Activated CD4-positive, alpha-beta T cell treated with anti-CD3 and anti-CD28 coated beads, Interleukin-2, amount 50 U/mL, for 16 hours (primary cell): ENCODE measurements around the gene NOD2.

ENCODE experiments used
- DNase-seq: peaks from one replicate; pipeline ENCODE4 v3.0.0-alpha.2; 2020

The NOD2 gene

DNA sequence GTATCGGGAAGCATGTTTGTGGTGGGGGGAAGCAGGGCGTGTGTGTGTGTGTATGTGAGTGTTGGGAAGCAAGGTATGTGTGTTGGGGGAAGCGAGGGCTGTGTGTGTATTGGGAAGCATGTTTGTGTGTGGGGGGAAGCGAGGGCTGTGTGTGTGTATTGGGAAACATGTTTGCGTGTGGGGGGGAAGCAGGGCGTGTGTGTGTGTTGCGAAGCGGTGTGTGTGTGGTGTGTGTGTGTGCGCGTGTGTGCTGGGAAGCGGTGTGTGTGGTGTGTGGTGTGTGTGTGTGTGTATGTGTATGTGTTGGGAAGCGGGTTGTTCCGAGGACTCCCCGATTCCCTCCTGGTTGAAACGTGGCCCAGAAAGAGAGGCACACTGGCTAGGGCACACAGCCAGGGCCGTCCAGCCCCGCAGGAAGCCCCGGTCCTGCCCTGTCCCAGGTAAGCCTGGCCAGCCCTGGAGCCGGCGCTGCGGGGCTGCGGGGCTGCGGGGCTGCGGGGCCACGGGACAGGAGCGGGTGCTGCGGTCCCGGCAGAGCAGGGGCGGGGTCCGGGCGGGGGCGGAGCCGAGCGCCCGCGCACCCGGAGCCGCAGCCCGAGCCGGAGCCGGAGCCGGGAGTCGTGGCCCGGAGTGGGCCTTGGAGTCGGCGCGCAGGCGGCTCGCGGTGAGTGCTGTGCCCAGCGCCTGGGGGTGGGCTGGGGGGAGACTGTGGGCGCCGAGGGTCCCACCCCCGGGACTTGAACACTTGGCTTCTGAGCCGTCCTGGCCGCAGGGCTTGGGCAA, at the start of gene NOD2:
TSS of gene NOD2 (plus strand) at position 608 of the 783 bp plus-strand sequence. CDS start 5,890 bp downstream, outside the sequence.
- DNase-seq, result no peak

DNA sequence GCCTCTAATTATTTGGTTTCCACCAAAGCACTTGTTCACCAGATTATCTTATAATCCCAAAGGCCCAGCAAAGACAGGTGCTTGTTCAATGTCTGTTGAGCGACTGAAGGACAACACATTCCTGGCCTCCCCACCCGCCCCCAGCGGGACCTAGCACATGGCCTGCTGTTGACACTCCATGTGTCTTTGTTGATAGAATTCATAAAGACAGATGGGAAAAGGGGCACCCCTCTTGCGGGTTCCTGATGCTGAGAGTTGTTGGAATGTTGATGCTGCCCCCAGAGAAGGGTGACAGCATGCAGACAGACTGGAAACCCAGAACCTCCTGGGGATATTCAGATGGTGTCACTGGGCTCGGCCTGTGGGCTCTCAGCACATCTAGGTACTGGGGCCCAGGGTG, 49.2 kb upstream of the NOD2 start:
- no peak for DNase-seq

DNA sequence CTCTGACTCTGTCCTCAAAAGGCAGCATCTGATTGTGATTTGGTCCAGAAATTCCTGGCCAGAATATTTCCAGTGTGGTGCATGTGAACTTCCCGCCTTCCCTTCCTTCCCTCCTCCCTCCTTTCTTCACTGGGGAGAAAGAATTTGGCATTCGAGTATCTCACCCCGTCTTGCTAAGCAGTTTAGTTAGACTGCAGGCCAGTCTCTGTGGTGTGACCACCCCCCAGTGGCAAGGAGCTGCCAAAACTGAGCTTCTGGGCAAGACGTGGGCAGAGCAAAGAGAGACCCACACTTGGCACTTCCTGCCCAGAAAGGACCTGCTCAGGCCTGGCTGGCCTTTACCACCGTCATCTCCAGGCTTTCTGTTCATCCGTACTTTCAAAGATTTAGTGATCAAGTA, 48.7 kb upstream of the NOD2 start:
- peak; percentile 10 for DNase-seq

DNA sequence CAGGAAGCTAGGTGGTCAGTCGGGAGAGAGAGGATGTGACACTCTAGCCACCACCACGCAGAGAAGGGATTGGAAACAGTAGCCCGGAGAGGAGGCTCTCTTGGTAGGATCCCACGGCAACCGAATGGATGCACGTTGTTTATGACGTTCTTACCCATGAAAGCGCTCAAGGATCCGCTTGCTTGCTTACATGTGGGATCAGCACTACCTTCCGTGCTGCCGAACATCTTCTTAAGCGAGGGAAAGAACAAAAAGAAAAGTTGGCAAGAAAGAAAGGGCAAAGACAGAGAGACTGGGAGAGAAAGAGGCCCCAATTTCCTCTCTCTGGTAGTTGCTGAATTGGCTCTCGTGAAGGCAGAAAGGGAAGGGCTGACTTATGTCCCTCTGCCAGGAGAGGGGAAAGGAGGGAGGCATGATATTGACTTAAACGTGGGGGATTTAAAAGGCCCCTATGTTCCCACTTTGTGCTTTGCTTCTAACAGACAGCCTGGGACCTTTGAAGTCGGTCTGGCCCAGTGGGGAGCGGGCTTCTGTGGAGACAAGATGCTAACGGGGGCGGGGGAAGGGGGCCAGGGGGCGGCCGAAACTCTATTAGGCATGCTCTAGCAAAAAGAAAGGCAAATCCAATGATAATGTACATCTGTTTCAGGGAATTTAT, 47.7 kb upstream of the NOD2 start:
- DNase-seq, result no peak

DNA sequence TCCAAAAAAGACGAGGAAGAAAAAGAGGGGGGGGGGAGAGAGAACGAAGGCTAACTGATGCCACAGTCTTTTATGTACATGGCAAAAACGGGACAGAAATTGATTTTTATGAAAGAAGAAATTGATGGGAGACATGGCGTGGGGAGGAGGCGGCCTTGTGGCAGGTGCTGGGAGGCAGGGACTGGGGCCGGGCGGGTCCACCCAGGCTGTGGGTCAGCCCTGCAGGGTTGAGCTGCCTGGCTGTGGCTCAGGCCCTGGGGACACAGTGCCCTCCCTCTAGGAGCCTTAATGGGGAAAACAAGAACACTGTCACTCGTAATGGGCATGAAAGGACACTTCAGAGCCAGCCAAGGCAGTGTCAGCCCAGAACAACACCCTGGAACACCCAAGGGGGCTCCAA, 47.1 kb upstream of the NOD2 start:
- DNase-seq, result no peak

DNA sequence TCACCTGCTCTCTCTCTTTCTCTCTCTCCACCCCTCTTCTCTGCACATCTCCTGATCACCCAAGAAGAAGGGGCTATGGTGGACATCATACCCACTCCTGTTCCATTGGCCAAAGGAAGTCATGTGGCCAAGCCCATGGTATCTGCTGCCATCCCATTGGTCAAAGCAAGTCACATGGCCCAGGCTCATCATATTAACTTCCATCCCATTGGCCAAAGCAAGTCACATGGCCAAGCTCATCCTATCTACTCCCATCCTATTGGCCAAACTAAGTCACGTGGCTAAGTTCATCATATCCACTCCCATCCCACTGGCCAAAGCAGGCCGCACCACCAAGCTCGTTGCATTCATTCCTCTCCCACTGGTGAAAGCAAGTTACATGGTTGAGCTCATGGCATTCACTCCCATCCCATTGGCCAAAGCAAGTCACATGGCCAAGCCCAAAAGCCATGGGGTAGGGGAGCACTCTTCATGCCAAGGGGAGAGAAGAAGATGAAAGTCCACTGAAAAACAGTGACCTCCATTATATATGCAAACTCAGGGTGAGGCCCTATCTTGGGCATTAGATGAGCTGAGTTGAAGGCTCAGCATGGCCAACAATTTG, 41.5 kb upstream of the NOD2 start:
- no peak for DNase-seq

DNA sequence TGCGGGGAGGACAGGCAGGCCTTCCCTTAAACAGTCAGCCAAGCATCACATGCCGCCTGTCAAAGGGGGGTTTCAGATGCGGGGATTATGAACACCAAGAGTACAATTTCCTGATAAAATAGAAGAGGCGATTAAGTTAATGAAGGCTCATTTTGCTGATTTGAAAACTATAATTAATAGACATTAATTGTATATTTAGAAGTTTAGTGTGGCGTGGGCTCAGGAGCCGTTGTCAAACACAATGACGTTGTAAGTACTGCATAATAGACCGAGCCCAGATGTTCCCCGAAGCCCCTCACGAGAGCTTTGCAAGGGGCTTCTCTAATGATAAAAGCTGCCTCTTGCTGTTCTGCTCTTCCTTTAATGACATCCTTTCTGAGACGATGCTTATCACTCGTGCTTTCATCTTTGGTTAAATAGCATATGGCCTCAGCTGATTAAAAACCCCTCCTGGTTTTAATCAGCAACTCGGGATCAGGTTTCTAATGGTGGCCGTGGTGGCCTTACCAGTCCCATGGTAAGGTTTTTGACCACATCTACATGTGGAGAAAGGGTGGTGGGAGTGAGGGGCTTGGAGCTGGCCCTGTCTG, 40.5 kb upstream of the NOD2 start:
- DNase-seq, result no peak

DNA sequence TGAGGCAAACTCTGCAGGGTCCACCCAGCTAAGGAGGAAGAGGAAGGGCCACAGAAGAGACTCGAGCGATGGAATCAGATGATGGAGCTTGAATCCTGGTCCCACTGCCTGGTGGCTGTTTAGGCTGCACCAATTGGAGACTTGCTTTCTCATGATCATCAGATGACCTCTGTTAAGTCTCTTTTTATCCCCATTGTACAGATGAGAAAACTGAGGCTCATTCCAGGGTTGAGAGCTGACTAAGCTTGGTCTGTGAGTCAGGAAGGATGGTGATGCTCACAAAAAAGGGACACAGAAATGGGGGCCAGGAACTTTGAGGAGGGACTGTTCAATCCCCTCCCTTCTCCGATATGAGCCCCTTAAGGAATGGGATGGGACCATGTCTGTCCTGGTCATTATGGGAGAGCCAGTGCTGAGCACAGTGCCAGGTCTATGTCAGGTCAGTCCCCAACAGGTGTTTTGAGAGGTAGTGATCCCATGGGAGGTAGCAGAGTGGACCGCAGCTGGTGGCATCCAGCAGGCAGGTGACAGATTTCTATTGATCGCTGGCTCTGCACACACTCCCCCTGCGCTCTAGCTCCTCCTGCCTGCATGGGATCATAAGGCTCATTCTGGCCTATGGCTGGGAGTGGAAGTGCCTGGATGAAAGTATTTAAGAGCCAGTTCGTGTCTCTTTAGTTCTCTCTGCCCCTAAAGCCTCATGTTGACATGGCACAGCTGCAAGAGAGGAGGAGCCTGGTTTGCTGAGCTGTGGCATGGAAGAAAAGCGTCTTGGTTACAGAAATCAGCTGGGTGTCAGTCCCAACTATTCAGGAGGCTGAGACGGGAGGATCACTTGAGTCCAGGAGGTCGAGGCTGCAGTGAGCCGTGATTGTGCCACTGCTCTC, 39.5 kb upstream of the NOD2 start:
- DNase-seq, result no peak

DNA sequence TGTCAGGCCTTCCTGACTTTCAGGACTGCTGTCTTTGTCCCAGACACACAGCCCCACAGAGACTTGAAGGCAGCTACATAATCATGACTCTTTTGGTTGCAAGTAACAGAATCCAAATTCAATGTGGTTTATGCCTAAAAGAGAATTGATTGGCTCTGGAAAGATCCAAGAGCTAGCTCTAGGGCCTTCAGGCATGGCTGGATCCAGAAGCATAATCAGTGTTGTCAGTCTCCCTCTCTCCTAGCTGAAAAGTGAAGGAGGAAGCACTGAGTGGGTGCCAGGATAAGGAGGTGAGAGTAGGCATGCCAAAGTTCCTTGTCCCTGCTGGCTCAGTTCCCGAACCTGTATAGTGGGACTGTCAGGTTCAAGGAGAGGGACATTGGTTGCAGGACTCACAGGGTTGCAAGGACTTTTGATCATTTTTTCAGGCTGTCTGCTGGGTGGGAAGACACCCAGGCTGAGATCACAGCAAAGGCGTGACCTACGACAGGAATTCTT, 37.8 kb upstream of the NOD2 start:
- no peak for DNase-seq

DNA sequence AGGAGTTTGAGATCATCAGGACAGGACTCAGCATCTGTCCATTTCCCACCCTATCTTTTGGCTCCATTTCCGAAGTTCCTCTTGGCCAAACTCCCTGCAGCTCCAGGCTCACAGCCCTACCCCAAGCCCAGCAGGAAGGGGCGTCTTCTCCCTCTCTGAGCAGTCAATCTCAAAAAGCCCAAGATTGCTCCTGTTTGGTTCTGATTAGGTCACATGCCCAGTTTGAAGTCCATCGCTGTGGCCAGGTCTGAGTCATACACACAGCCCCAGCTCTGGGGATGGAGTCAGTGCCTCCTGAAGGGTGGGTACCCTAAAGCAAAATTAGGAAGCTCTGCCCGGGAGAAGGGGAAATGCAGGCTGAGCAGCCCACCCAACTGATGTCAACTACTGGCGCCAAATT, 36.2 kb upstream of the NOD2 start:
- no peak for DNase-seq

DNA sequence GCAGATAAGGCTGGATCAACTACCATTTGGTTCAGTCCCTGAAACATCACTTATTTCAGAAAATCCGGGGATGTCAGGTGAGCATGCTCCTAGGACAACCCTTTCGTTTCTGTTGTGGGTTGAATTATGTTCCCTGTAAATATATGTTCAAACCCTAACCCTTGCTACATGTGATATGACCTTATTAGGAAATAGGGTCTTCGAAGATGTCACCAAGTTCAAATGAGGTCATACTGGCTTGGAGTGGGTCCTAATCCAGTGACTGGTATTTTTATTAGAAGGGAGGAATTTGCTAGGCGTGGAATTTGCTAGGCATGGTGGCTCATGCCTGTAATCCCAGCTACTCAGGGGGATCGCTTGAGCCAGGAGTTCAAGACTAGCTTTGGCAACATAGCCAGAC, 33.6 kb upstream of the NOD2 start:
- DNase-seq, result no peak

DNA sequence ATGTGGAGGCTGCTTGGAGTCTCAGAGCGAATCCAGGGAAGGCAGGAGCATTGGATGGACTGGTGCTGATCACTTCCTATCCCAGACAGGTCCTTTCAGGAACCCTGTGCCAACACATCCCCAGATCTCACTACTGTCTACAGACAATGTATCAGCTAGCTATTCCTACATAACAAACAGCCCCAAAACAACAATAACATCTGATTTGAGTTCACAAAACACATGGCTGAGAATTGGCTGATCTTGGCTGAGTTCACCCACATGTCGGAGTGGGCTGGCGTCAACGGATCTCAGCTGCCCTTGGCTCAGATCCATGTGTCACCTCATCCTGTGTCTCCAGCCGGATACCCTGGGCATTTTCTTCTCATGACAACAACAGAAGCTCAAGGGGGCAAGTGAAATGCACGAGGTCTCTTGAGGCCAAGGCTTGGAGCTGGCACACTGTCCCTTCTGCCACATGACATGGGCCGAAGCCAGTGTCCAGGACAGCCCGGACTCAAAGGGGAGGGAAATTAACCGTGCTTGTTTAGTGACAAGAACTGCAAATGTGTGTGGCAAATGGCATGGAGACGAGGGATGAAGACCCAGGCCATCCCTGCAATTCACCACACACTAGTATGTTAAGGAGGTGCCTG, 31.0 kb upstream of the NOD2 start:
- DNase-seq, result no peak

DNA sequence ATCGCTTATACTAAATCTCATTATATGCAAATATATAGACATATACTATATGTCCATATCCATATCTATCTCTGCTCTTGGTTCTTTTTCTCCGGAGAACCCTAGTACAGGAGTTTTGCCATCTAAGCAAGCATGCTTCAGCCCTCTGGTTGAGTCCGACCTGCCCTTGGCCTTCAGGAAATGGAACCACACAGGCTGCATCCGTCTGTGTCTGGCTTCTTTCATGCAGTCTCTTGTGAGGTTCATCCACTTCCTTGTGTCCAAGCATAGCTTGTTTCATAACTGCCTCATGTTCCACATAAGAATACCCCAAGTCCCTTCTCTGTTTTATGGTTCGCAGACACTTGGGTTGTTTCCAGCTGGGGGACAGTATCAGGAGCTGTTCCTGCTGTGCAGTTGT, 29.1 kb upstream of the NOD2 start:
- DNase-seq, result no peak

DNA sequence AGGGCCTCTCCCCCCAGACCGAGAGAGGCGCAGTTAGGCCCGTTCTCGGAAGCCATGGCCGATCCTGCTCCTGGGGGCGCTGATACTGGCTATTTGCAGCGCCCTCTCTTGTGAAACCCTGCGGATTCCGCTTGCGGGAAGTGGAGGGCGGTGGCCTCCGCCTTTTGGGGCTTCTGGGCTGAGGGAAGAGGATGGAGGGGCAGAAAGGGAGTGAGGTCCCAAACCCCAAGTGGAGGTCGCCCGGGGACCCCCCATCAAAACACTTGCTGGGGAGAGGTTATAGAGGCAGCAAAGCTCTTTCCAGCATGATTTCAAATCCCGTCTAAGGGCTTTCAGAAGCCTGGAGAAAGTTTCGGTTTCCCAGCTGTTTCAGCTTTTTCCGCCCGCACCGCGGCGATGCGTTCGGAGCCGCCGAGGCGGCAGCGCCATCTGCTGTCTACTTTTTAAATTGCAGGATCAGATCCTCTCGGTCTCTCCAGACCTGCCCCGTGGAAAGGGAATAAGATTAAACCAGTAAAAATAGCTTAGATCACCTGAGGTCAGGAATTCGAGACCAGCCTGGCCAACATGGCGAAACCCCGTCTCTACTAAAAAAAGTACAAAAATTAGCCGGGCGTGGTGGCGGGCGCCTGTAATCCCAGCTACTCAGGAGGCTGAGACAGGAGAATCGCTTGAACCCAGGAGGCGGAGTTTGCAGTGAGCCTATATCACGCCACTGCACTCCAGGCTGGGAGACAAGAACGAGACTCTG, 28.1 kb upstream of the NOD2 start:
- peak; percentile 82 for DNase-seq

DNA sequence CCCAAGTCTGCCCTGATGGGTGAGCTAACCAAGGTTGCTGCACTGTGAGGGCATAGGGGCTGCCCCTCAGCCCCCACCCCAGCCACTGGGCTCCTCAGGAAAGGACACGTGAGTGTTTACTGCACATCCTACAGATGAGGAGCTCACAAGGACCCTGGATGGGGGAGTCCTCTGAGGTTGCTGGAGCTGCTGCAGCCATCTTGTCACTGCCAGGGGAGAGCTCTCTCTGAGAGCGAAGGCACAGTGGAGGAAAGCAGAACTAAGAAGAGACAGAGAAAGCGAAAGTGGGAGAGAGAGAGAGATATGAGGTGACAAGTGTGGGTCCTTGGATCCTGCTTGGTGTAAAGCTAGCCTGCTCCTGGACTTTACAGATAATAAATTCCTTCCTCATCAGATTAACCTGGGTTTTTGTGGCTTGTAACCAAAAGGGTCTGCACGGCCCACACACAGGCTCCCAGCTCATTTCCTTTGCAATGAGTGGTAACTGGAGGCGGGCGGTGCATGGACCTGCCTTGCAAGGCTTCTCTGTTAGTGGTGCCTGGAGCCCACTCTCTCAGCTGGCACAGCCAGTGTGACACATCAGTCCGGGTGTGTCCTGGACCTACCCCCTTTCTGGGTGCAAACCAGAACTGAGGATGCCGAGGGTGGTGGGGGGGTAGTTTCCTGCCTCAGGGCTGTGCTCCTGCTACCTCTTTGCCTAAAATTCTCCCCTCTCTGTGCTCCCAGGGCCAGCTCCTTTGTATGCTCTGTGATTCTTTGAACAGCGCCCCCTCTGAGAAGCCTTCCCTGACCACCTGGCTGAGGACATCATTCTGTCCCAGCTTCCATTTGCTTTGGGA, 26.5 kb upstream of the NOD2 start:
- peak; percentile 64 for DNase-seq

DNA sequence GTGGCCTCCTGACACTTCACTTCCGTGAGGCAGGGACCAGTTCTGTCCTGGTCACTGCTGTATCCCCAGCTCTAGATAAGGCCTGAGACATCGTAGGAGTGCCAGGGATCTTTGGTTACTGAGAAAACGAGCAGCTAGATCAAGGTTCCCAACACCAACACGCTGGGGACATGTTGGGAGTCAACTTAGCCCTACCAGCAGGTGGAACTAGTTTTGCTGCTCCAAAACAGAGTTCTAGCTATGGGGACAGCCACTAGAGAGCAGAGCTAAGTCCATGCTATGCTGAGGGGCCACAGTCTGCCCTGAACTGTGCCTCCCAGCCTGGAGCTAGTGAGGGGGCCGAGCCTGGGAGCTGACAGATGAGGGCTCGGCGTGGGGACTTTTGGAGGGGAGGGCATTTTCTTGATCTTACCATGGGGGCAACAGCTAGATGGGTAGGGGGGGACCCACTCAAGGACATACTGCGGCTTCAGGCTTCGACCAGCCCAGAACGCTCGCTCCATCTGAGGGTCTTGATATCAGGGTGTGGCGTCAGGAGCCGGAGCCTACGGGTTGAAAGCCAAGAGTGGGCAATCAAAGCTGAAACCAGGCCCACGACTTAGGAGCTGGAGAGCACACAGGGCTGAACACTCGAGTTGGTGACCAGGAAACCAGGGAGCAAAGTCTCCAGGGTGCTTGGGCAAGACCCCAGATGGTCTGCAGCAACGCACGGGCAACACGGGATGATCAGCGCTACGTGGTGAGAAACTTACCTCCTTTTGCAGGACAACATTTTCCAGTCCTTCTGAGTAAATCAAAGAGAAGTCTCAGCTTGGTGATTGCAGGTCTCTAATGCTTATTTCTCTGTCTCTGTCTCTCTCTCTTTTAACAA, 25.7 kb upstream of the NOD2 start:
- no peak for DNase-seq

DNA sequence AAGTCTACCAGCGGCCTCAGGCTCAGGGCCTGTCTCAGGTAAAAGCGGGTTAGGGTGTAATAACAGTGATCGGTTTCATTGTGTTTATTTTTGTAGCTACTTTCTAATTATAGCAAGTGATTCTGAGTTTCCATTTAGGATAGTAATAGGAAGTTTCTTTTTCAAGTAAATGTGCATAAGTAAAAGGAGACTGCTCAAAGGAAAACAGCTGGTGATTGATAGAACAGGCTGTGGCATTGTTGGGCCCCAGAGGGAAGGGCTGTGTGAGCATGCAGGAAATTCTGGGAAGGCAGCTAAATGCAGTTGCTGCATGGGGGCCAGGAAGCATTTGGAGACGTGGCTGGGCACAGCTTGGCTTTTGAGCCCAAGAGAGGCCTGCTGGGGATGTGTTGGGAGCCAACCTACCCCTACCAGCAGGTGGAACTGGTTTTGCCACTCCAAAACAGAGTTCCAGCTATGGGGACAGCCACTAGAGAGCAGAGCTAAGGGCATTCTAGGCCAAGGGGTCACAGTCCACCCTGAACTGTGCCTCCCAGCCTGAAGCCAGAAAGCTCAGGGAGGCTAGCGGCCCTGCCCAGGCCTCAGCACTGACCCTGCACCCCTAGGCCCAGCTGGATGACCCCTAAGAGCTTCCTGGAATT, 24.9 kb upstream of the NOD2 start:
- no peak for DNase-seq

DNA sequence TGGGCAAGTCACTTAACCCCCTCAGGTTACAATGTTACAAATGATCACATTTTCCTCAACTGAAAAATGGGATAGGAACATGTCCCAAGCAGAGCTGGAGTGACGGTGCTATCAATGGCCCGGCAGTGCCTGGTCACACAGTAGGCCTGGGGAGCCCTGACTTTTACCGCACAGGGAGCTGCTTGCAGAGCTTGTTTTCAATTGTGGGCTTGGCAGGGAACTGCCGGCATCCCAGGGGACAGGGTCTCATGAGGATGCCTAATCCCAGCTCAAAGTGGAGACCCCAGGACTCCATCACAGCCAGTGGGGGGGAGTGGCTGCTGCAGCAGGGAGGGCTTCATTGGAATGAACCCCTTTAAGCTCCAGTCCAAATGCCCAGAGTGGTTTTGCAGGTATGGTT, 23.7 kb upstream of the NOD2 start:
- no peak for DNase-seq

DNA sequence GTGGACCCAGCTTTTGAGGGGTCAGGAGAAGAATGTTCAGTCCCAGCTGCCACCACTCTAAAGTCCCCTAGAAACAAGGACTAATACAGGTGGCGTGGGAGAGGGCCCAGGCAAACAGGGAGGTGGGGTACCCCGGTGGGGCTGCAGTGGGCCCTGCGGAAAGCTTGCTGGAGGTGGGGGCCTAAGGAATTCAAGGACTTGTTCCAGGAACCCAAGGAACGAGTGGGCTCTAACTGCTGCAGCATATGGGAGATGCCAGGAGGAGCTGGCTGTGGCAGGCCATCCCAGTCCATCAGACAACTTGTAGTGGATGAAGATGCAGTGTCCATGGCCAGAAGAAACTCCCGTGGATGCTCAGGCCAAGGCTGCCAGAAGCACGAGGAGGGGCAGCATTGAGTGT, 22.9 kb upstream of the NOD2 start:
- DNase-seq, result no peak
